GM19438 (cell line): Measurements from ENCODE around the gene TTC29.
"Not testable (repeated sequence)": the region's sequence is repeated elsewhere in the genome, so short reads cannot be mapped to it uniquely, and the experiment has no call there.

Source experiments
- ATAC-seq: cut with Tn5 transposase; IDR thresholded peaks from one replicate; pipeline ENCODE4 v1.9.1; 2021; ENCODE audit warnings: low read depth; ENCODE audit not compliant: unreplicated experiment

Gene TTC29

DNA sequence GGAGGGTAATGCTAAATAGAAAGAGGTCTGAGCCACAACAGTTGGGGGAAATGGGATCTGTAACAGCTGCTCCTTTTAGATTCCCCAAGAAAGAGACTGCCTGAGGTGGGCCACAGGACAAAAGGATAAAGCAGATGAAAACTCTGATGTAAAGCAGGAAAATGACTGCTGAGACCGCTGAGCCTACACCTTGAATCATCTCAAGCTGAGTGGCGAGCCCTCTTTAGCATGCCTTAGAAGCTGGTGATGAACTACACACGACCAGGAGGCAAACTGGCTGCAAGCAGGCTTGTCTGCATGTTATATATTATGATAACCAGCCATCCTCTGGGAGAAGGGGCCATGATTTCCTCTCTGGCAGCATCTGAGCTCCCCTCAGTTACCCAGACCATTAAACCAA lies 88.4 kb downstream of the TTC29 start:
- no peak for ATAC-seq

DNA sequence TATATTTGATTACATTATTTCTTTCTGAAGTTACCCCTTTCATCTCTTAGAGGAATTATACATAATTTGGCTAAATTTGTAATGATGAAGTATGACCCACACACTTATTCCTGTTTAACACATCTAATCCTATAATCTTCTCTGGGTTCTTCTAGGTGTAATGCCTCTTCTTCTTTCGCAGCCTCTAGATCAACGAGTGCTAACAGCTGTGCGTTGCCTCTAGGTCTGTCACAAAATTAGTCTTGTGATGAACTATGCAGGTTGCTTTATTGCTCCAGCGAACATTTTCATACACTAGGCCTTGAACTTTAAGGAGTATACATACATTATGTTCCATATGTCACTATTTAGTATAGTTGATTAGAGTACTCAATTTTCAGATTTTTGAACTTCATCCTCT lies 89.9 kb downstream of the TTC29 start:
- no peak for ATAC-seq

DNA sequence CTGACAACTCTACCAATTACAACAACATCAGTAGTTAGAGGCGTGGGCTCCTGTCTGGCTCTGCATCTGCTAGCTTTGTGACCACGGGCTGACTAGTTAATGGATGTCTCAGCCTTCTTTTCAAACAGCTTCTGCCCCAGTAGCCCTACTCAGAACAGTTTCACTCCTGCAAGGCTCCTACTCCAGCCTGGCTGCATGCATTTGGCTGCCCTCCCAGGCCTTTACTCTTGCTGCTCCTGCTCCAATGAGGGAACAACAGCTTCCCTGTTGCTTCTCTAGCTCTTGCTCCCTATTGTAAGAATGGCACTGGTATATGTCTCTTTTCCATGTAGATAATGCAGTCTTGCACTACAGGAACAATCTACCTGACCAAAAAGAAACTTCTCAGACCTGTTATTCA lies 93.3 kb downstream of the TTC29 start:
- no peak for ATAC-seq

DNA sequence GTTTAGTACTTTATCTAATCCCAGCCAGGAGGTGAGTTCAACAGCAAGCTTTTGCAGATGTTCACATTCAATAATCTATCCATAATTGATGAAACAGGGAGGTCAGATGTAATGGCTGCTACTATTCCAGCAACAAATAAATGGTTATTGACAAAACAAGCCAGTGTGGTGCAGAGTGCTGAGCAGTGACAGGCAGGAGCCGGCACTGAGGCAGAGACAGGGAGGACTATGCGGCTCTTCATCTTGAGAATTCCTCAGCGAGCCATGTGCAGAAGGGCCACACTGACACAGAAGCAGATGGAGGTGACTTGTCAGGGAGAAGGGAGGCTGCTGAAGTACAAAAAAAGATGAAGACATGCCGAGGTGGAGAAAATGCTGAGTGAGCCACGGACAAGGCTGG lies 98.3 kb downstream of the TTC29 start:
- ATAC-seq: no peak

DNA sequence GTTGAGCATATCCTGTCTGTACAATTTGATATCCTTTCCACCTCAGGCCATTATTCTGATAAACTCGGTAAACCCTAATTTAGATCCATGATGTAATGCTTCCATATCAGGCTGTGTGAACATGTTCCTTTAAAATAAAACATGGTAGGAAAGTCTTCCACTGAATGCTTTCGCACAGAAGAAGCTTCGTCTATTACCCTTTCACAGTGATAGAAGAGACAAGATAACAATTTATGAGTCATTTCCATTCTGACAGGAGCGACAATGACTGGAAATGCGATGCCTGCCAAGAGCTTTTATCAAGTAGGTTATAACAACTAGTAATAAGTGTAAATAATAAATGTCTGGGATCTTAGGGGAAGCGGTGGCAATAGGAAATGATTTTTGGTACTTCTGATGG lies 98.8 kb downstream of the TTC29 start:
- ATAC-seq: no peak

DNA sequence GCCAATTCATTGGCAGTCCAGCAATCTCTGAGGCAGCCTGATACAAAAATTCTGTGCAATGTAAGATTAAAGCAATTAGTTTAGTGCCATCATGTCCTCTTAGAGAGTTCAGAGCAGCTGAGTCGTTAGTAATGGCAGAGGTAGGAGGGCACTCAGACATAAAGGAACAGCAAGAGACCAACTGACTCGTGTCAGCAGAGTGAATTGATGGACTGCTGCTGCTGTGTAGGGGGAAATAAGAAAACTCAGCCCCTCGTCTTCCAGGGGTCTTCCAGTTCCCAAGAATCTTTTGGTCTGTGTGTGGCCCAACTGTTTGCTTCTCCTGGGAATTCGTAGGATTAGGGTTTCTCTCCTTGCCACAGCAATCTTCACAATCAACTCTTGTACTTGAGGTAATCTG lies 100.9 kb downstream of the TTC29 start:
- no peak for ATAC-seq

DNA sequence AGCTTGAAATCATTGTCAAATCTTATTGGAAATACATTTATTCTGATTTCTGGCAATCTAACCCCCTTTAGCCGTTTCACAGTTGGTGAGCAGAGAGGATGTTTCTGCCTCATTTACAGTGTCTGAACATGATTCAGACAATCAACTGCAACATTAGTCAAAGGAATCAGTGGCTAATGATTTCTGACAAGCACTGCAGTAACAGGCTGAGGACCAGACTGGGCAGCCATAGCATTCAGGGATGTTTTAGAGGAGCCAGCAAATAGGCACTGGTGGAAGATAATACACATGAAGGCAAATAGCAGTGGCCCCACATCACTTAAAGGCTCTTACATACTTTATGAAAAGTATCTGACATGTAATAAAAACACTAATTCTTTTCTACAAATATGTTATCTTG lies 102.8 kb downstream of the TTC29 start:
- no peak for ATAC-seq

DNA sequence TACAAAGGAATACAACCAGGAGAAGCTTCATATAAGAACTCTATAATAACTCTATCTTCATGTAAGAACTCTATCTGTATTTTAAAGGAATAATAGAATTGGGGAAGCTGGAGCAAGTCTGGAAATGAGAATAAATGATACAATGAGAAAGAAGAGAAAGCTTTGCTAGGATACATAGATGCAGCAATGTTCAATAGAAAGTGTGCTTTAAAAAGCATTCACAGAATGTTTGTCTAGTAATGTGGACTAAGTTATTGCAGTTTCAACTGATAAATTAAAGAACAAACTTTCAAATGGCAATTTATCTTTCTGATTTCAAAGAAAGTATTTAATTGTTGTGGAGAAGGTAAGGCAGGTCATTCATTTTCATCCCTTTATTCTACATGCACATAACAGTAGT lies 104.9 kb downstream of the TTC29 start:
- ATAC-seq: no peak

DNA sequence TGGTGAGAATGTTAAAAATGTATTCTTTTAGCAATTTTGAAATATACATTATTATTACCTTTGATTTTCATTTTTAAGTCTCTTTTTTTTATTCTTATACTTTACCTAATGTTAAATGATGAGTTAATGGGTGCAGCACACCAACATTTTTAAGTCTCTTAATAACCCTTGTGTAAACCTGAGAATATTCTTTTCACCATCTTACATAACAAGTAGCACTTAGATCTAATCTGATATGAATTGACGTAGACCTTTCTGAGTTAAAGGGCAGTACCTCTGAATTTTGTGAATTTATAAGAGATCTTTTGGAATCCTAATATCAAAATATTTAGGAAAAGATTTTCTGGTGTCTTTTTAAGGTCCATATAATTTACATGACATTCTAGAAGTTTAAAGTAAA lies 110.6 kb downstream of the TTC29 start:
- ATAC-seq: no peak

DNA sequence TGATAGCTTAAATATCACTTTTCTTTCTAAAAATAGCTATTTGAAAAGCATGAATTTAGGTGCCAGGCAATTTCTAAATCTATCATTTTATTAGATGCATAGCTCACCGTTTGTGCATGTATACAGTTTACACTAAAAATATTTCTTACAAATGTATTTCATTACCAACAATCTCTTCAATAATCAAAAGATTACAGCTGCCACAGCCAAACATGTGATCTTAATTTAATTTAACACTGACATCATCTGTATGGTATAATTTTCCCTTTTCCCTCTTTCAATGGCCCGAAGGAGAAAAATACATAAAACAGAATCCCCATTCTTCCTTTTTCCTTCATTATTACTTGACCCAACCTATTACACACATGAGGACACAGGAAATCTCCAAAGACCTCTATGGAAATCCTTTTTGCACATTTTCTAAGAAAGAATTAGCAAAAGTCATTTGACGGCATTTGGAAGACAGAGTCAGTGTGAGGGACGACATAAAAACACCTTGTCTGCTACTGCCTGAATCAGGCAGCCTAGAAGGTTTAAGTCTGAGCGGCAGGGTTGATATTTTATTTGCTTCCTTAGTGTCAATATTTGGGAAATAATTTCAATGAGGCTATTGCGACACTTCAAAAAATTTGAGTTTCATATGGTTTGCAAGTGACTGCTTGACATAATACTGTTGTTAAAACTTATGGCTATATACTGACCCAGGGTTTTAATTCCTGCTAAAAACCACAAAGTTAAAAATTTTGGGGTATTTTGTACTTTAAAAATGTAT lies 111.2 kb downstream of the TTC29 start:
- ATAC-seq: no peak

DNA sequence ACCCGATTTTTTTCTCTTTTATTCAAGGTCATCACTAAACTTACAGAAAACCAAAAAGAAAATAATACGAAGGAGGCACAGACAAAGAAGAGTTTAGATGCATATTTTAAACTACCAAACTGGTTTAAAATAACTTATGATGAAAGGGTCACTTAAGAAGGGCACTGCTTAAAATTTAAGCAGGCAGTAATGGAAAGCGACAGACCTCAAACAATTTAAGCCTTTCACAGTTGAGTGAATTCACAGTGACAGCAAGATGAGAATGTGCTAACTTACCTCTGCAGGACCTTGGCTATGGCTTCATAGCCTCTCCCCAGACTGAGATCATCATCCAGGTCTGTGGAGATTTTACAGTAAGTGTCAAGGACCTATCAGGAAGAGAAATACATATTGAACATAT lies 112.1 kb downstream of the TTC29 start:
- ATAC-seq: no peak

DNA sequence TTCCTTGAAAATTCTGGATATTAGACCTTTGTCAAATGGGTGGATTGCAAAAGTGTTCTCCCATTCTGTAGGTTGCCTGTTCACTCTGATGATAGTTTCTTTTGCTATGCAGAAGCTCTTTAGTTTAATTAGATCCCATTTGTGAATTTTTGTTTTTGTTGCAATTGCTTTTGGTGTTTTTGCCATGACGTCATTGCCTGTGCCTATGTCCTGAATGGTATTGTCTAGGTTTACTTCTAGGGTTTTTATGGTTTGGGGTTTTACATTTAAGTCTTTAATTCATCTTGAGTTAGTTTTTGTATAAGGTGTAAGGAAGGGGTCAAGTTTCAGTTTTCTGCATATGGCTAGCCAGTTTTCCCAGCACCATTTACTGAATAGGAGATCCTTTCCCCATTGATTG lies 122.7 kb downstream of the TTC29 start:
- not testable (repeated sequence) for ATAC-seq

DNA sequence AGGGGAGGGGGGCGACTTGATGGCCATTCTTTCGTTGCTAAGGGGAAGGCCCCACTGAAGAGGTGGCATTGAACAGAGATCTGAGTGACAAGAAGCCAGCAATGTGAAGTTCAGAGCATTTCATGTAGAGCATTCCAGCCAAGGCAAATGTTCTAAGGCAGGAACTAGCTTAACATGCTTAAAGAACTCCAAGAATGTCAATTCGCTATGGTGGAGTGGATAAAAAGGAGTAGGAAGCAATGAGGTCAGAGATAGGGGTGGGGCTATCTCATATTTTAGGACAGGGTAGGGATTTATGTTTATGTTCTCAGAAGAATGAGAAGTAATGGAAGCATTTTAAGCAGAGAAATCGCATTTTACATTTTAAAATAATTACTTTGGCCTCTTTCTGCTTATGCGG lies 130.9 kb downstream of the TTC29 start:
- ATAC-seq: no peak

DNA sequence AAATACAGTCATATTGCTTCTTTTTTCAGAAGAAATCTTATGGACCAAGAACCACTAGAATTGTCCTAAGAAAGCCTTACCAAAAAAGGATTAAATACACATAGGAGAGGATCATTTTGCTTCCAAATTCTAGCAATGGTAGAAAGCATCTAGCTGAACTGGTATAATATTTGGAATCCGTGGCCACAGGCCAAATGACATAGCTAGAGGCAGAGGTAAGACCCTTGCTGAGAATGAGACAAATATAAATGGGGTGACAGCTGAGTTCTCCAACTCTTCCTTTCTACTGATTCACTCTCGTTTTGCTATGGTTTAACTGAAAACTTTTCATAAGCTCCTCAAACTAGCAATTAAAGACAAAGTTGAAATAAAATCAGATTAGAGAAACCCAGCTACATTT lies 150.0 kb downstream of the TTC29 start:
- no peak for ATAC-seq

DNA sequence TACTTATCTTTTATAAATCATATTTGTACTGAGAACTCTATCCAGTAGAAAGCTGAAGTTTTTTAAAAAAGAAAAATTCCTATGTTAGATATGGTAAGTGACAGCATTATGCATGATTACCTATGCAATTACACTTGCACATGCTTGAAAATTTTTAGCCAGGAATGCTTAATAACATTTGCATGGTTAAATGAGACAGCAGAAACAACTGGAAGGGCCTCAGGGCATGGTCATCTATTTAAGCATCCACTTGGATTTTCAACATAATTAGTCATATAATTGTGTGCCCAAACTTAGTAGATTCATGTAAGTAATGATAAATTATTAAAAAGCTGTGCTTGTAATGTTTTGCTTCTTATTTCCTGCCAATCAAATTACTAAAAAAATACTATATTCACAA lies 151.9 kb downstream of the TTC29 start:
- ATAC-seq: no peak

DNA sequence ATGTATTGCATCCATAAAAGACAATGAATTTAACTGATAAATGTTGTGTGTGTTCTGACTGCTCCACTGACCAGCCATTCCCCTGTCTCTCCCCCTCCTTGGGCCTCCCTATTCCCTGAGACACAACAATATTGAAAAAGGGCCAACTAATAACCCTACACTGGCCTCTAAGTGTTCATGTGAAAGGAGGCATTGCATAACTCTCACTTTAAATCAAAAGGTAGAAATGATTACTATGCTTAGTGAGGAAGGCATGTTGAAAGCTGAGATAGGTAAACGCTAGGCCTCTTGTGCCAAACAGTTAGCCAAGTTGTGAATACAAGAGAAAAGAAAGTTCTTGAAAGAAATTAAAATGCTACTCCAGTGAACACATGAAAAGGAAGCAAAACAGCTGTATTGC lies 154.2 kb downstream of the TTC29 start:
- ATAC-seq: no peak

DNA sequence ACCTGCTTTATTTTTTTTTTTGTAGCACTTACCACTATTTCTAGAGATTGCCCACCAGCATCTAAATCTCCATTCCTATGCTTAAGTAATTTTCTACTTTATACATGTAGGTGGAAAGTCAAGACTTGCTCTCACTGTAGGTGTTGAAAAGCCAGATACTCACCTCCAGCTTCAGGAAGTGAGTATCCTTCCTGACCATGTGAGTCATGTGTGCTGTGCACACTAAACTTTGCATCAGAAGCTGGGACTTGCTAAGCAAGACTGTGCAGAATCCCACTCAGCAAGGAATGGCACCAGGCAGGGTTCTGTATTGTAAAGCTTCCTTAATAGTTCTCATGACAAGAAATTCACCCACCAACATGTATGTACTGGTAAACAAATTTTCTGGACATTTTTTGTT lies 155.1 kb downstream of the TTC29 start:
- ATAC-seq: no peak

DNA sequence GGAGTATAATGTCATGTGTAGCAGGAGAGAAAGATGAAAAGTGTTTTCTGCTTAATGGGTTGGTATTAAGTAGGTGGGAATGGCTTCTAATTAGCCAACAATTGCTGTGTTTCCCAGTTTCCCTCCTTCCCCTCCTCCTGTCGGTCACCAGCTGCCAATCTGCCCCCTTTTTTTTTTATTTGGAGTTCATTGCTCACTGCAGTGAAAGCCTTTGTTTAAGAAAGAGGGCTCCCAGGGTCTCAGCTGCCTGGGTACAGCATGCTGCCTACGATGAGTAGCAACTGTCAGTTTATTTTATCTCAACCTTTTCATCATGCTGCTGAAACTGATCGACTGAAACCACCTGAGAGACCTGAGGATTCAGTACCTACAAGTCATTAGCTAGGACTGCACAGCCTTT lies 157.9 kb downstream of the TTC29 start:
- no peak for ATAC-seq

DNA sequence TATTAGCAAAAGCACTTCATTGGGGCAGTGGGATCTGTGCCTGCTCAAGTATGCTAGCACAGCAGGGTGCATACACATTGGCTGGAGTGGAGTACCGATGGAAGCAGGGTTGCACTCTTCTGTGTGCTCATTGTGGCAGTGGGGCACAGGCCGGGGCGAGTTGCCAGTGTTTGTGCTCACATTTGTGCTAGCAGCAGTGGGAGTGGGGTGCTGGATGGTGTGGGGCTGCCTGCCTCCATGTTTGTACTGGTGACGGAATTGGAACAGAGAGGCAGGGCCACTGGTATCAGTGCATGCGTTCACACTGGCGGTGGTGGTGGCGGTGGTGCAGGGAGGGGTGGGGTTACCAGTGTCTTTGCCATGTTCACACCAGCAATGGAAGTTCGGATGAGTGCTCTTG lies 169.0 kb downstream of the TTC29 start:
- no peak for ATAC-seq

DNA sequence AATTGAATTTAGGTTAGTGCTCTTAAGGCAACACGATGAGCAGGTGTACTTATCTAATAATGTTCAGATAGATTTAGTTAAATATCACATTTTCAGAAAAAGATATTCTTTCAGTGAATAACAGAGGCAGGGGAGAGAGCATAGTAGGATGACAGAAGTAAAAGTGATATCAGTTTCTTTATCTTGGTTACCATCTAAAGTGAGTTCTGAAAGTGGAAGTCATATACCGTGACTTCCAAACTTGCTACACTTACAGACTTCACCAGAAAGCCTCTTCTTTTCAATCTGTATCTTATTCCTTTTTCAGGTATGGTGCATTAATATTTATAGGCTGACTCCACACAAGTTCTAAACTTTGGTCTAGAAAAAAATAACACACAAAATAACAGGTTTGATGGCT lies 182.1 kb downstream of the TTC29 start:
- ATAC-seq: no peak

DNA sequence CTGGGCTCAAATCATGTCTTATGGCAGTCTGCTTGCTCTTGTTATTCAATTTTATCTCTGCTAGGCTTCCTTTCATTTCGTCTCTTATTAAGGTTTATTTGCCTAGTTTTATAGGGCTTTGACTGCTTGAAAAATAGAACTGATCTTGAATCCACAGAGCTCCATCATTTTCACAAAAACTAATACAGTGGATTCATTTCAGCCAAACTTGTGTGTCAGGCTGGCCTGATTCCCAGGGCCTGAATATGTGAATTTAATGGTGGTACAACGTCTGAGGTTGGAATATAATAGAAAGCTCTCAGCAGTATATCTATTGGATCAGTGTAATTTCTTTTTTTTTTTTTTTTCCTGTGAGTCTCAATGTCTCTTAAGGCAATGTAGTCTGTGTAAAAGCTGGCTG lies 183.6 kb downstream of the TTC29 start:
- ATAC-seq: no peak

DNA sequence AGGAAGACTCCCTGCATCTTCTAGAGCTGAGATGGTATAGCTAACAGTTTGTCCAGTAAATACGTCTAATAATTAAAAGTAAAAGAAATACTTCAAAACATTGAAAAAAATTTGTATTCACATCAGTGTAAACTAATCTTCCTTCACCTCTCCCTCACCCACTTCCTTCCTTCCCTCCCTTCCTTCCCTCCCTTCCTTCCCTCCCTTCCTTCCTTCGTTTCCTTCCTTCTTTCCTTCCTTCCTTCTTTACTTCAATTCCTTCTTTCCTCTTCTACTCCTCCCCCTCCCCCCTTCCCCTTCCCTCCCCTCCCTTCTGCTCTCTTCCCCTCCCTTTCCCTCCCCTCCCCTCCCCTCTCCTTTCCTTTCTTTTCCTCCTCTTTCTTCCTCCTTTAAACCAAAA lies 203.2 kb downstream of the TTC29 start:
- no peak for ATAC-seq

DNA sequence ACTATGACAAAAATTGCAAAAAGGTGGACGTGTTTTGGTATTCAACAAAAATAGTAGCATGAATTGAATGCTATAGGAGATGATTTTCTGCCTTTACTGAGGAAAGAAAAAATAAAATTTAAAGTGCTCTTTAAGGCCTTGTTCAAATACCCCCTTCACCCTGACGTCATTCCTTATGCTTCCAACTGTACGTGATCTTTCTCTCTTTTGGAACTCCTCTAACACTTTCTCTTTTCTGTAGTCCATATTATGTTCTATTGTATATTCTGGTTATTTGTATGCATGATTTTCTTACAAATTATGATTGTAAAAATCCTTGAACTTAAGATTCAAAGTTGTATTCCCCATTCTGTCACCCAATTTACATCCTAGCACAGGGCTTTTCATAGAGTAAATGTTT lies 206.5 kb downstream of the TTC29 start:
- no peak for ATAC-seq
